ENCODE measurements around the gene LRRK1. TPM values are rescaled to one million over a fixed set of nuclear protein-coding genes. Genes with fewer than 3 reads are reported as not detected.

LRRK1 gene
- total and polyA plus RNA-seq, 12 donors: 1.5 to 8.1 (median 2.0) TPM

GRCh38 chr15:101064795-101065569 lies 145.8 kb downstream of the LRRK1 start:
- no peak for TF ChIP-seq CTCF (IDR thresholded peaks at IDR 0.05)
- Histone ChIP-seq H3K9me3 (peaks cover 0 to under 1% (median 0%) of the 10 kb centered on the region in 11 donors), H3K27me3 (no peaks in the 10 kb centered on the region), H3K27ac (peak overlapping the region in 1 of 10 donors; percentile 20), H3K4me3 (no peak overlapping the region), H3K4me1 (peaks cover 4 to 38% (median 29%) of the 10 kb centered on the region in 9 donors), H3K36me3 (peaks cover 0 to 84% (median 0%) of the 10 kb centered on the region in 9 donors)
- intact Hi-C loops (cut with DNase I): loop anchor here in 1 of 10 donors (5.0 kb wide), 1 partner anchor 38 kb away; no protein-coding TSS in a partner anchor
- ATAC-seq (no peak), DNase-seq (no peak)
- WGBS, 2 donors: 96 to 97% methylated on average over 19 of the region's 19 CpGs

GRCh38 chr15:101065570-101066221 lies 146.5 kb downstream of the LRRK1 start:
- Histone ChIP-seq H3K36me3 (peaks cover 0 to 78% (median 0%) of the 10 kb centered on the region in 9 donors), H3K4me1 (peaks cover 4 to 45% (median 36%) of the 10 kb centered on the region in 9 donors), H3K4me3 (no peak overlapping the region), H3K27ac (no peak overlapping the region), H3K9me3 (no peaks in the 10 kb centered on the region), H3K27me3 (no peaks in the 10 kb centered on the region)
- 95 to 96% methylated on average over 28 of the region's 28 CpGs for WGBS, 2 donors
- no peak for TF ChIP-seq CTCF (IDR thresholded peaks at IDR 0.05)
- intact Hi-C loops (cut with DNase I): loop anchor here in 1 of 10 donors (5.0 kb wide), 1 partner anchor 38 kb away; no protein-coding TSS in a partner anchor
- DNase-seq (no peak), ATAC-seq (no peak)

GRCh38 chr15:101066501-101067408 lies 147.6 kb downstream of the LRRK1 start:
- no peaks in the 10 kb centered on the region for H3K27me3 ChIP-seq
- 90 to 94% methylated on average over 26 of the region's 26 CpGs for WGBS, 2 donors
- intact Hi-C loops (cut with DNase I): loop anchor here in 1 of 10 donors (5.0 kb wide), 1 partner anchor 39 kb away; no protein-coding TSS in a partner anchor
- H3K36me3 ChIP-seq: peaks cover 0 to 67% (median 0%) of the 10 kb centered on the region in 9 donors
- no peak for ATAC-seq
- no peak for DNase-seq
- H3K9me3 ChIP-seq: no peaks in the 10 kb centered on the region
- H3K4me3 ChIP-seq: no peak overlapping the region
- TF ChIP-seq CTCF (IDR thresholded peaks at IDR 0.05): no peak
- H3K4me1 ChIP-seq: peaks cover 4 to 52% (median 42%) of the 10 kb centered on the region in 9 donors
- no peak overlapping the region for H3K27ac ChIP-seq

Data from heart right ventricle (tissue), 16 donors.